GM23338 (cell line): Measurements from ENCODE around the gene LINGO1. TPM values are rescaled to one million over a fixed set of nuclear protein-coding genes. Genes with fewer than 3 reads are reported as not detected.

ENCODE experiments used
- ATAC-seq: fragments of 200-7000 bp; cut with Tn5 transposase; 3 replicates; pipeline ENCODE4 v1.9.1; 2020
- DNase-seq: peaks from one replicate; pipeline ENCODE4 v3.0.0-alpha.2; 2015; ENCODE audit warnings: low spot score
- H2AFZ ChIP-seq: fragments of 200-600 bp; sonication (generic); 2 replicates; pipeline ENCODE4 v1.8.0; 2016; ENCODE audit warnings: antibody characterized with exemption, mild to moderate bottlenecking, moderate library complexity
- H3F3A ChIP-seq: fragments of 200-600 bp; sonication (generic); replicated peaks from 2 replicates; pipeline ENCODE4 v1.8.0; 2017; ENCODE audit warnings: antibody characterized with exemption, mixed run types, low read depth
- H3K27ac ChIP-seq: fragments of 200-600 bp; sonication (generic); 2 replicates; pipeline ENCODE4 v1.6.1; 2016; ENCODE audit warnings: low read depth
- H3K27me3 ChIP-seq: fragments of 200-600 bp; sonication (generic); 2 replicates; pipeline ENCODE4 v1.8.0; 2016; ENCODE audit warnings: mild to moderate bottlenecking, mixed run types, moderate library complexity; ENCODE audit not compliant: insufficient read depth
- H3K36me3 ChIP-seq: fragments of 200-600 bp; sonication (generic); 2 replicates; pipeline ENCODE4 v1.8.0; 2016; ENCODE audit warnings: mild to moderate bottlenecking; ENCODE audit not compliant: insufficient read depth
- H3K4me1 ChIP-seq: fragments of 200-600 bp; sonication (generic); 2 replicates; pipeline ENCODE4 v1.8.0; 2016; ENCODE audit warnings: mild to moderate bottlenecking, moderate library complexity; ENCODE audit not compliant: insufficient read depth
- H3K4me2 ChIP-seq: fragments of 200-600 bp; sonication (generic); 2 replicates; pipeline ENCODE4 v1.7.1; 2017; ENCODE audit warnings: mixed run types
- H3K4me3 ChIP-seq: fragments of 200-600 bp; sonication (generic); 2 replicates; pipeline ENCODE4 v1.6.1; 2016; ENCODE audit warnings: mixed run types
- H3K79me2 ChIP-seq: fragments of 200-600 bp; sonication (generic); replicated peaks from 2 replicates; pipeline ENCODE4 v1.8.0; 2017; ENCODE audit warnings: mild to moderate bottlenecking; ENCODE audit not compliant: insufficient read depth
- H3K9me2 ChIP-seq: fragments of 200-600 bp; sonication (generic); 2 replicates; pipeline ENCODE4 v1.8.0; 2017; ENCODE audit not compliant: insufficient read depth
- H4K20me1 ChIP-seq: fragments of 200-600 bp; sonication (generic); replicated peaks from 2 replicates; pipeline ENCODE4 v1.8.0; 2017; ENCODE audit warnings: mild to moderate bottlenecking; ENCODE audit not compliant: insufficient read depth
- H3K27ac Mint-ChIP-seq: 2 replicates; pipeline ENCODE4 v1.8.0; 2020; ENCODE audit warnings: inconsistent platforms, mild to moderate bottlenecking, moderate library complexity, mixed read lengths
- H3K27me3 Mint-ChIP-seq: 3 replicates; pipeline ENCODE4 v1.8.0; 2022; ENCODE audit warnings: low read depth, mild to moderate bottlenecking, moderate library complexity, mixed read lengths, inconsistent platforms; ENCODE audit not compliant: insufficient read depth, poor library complexity
- H3K36me3 Mint-ChIP-seq: 3 replicates; pipeline ENCODE4 v1.8.0; 2021; ENCODE audit warnings: low read depth, mild to moderate bottlenecking, inconsistent platforms, moderate library complexity, mixed read lengths
- H3K4me1 Mint-ChIP-seq: 3 replicates; pipeline ENCODE4 v1.8.0; 2020; ENCODE audit warnings: mild to moderate bottlenecking, inconsistent platforms, mixed read lengths
- H3K4me3 Mint-ChIP-seq: 3 replicates; pipeline ENCODE4 v1.8.0; 2021; ENCODE audit warnings: moderate library complexity, mild to moderate bottlenecking, inconsistent platforms, mixed read lengths
- H3K9me3 Mint-ChIP-seq: 3 replicates; pipeline ENCODE4 v1.8.0; 2020; ENCODE audit warnings: moderate library complexity, mild to moderate bottlenecking, inconsistent platforms, mixed read lengths
- CREB1 ChIP-seq: fragments of 250-450 bp; sonication (Bioruptor Pico); IDR thresholded peaks from 2 replicates; pipeline ENCODE4 v1.5.0; 2020; ENCODE audit warnings: low read depth, mild to moderate bottlenecking, moderate library complexity
- CTCF ChIP-seq, 2 experiments: fragments of 200-600 bp in 1 of 2; sonication (generic) in 1 of 2; conservative IDR thresholded peaks; 2 replicates each; pipeline versions ENCODE4 v1.5.1 to v1.6.1; 2016 to 2017; ENCODE audit warnings: antibody characterized with exemption in 2 of 2, low read depth in 2 of 2, mild to moderate bottlenecking in 2 of 2, moderate library complexity in 1 of 2
- ETS1 ChIP-seq: IDR thresholded peaks from 2 replicates; pipeline ENCODE4 v1.6.1; 2016; ENCODE audit warnings: antibody characterized with exemption
- EZH2 ChIP-seq: fragments of 200-600 bp; sonication (generic); IDR thresholded peaks from one replicate; pipeline ENCODE4 v1.8.0; 2017; ENCODE audit warnings: antibody characterized with exemption, mild to moderate bottlenecking, low read depth; ENCODE audit not compliant: unreplicated experiment
- EZH2phosphoT487 ChIP-seq: fragments of 200-600 bp; sonication (generic); IDR thresholded peaks from one replicate; pipeline ENCODE4 v1.8.1; 2018; ENCODE audit warnings: antibody characterized with exemption; ENCODE audit not compliant: unreplicated experiment
- JUNB ChIP-seq: IDR thresholded peaks from one replicate; pipeline ENCODE4 v1.6.1; 2016; ENCODE audit warnings: antibody characterized with exemption; ENCODE audit not compliant: unreplicated experiment
- NANOG ChIP-seq: IDR thresholded peaks from 2 replicates; pipeline ENCODE4 v1.6.1; 2016; ENCODE audit warnings: antibody characterized with exemption, borderline replicate concordance
- POLR2AphosphoS5 ChIP-seq: IDR thresholded peaks from 2 replicates; pipeline ENCODE4 v1.6.1; 2016; ENCODE audit warnings: antibody characterized with exemption, low read depth
- REST ChIP-seq: IDR thresholded peaks from one replicate; pipeline ENCODE4 v1.6.1; 2018; ENCODE audit warnings: antibody characterized with exemption; ENCODE audit not compliant: unreplicated experiment
- STAT1 ChIP-seq: IDR thresholded peaks from one replicate; pipeline ENCODE4 v1.6.1; 2016; ENCODE audit warnings: antibody characterized with exemption; ENCODE audit not compliant: unreplicated experiment
- ZNF114 ChIP-seq: fragments of 250-450 bp; sonication (Bioruptor Pico); IDR thresholded peaks from 2 replicates; pipeline ENCODE4 v1.5.0; 2020; ENCODE audit warnings: mild to moderate bottlenecking, moderate library complexity
- ZNF331 ChIP-seq: fragments of 250-450 bp; sonication (Bioruptor Pico); IDR thresholded peaks from 2 replicates; pipeline ENCODE4 v1.5.0; 2020; ENCODE audit warnings: low read depth, mild to moderate bottlenecking, moderate library complexity
- ZNF462 ChIP-seq: fragments of 250-450 bp; sonication (Bioruptor Pico); IDR thresholded peaks from 2 replicates; pipeline ENCODE4 v1.5.0; 2020; ENCODE audit warnings: mild to moderate bottlenecking, moderate library complexity
- polyA plus RNA-seq: library from polyadenylated mRNA; unstranded; fragments of >200 nt; fragmentation: Nextera tagmentation; extraction: Ambion mirVana; gene quantifications from 2 replicates; pipeline ENCODE4 v1.2.1, GENCODE V29; 2016
- total RNA-seq: library from RNA; depleted of rRNA; stranded (reverse); fragments of >200 nt; shearing (Covaris generic); gene quantifications from 2 replicates; pipeline ENCODE4 v1.2.3, GENCODE V29; 2014

LINGO1 gene
- total and polyA plus RNA-seq, 2 experiments from 2014 or later = 16.9 to 63.1 TPM

- no peak overlapping the region for H3K27ac ChIP-seq
- no peak overlapping the region for H3K4me2 ChIP-seq
- H3K4me1 ChIP-seq = peaks cover 20% of the 10 kb centered on the region
- no peaks in the 10 kb centered on the region for H4K20me1 ChIP-seq
- H3K27me3 ChIP-seq = no peaks in the 10 kb centered on the region
- Mint-ChIP-seq H3K36me3 (no peaks in the 10 kb centered on the region), H3K4me3 (0 out of 3 replicates have a peak overlapping the region, but pooled peaks have one; percentile 8), H3K9me3 (no peaks in the 10 kb centered on the region), H3K27ac (no peak overlapping the region), H3K4me1 (peaks cover 37% of the 10 kb centered on the region), H3K27me3 (peaks cover 17% of the 10 kb centered on the region)
- H3F3A ChIP-seq = peaks cover 9% of the 10 kb centered on the region; the same call in 1 of the 2 replicates
- no peaks in the 10 kb centered on the region for H3K9me2 ChIP-seq
- ATAC-seq = no peak
- no peak overlapping the region for H2AFZ ChIP-seq
- no peak overlapping the region for H3K4me3 ChIP-seq
- no peak for DNase-seq
- H3K79me2 ChIP-seq = peaks cover 9% of the 10 kb centered on the region
- H3K36me3 ChIP-seq = no peaks in the 10 kb centered on the region
- TF ChIP-seq EZH2phosphoT487 (no peak), ETS1 (no peak), JUNB (no peak), CTCF (conservative IDR thresholded peaks at IDR 0.05; ENCODE audit: low read depth in 2 of 2) (no peak), ZNF114 (no peak), REST (no peak), ZNF331 (CRISPR knock-in tag) (no peak), POLR2AphosphoS5 (no peak), CREB1 (no peak), STAT1 (no peak), ZNF462 (CRISPR knock-in tag) (no peak), EZH2 (no peak), NANOG (no peak)
These were observed 3.5 kb upstream of the LINGO1 start for GRCh38 chr15:77636209-77636608.
